ENCODE results near the gene DNHD1. TPM values are rescaled to one million over a fixed set of nuclear protein-coding genes. Genes with fewer than 3 reads are reported as not detected.

Gene DNHD1
- total RNA-seq: 1.0 and 1.2 TPM in 2 replicates

GRCh38 chr11:6497069-6497839 lies at the start of gene DNHD1:
Gene DNHD1 (plus strand): TSS chr11:6497280. CDS start chr11:6498216, 936 bp downstream.
- no peak for DNase-seq (ENCODE audit: low read depth)
- H3K4me3 ChIP-seq (ENCODE audit: low read depth, low read length): no peak within 1 kb of the TSS
- TF ChIP-seq CTCF (conservative IDR thresholded peaks at IDR 0.05; ENCODE audit: low read depth, low read length): no peak

GRCh38 chr11:6448574-6448973 lies 48.5 kb upstream of the DNHD1 start:
- DNase-seq (ENCODE audit: low read depth): no peak
- no peak for TF ChIP-seq CTCF (conservative IDR thresholded peaks at IDR 0.05; ENCODE audit: low read depth, low read length)
- H3K4me3 ChIP-seq (ENCODE audit: low read depth, low read length): no peak overlapping the region

GRCh38 chr11:6452219-6452618 lies 44.9 kb upstream of the DNHD1 start:
- DNase-seq (ENCODE audit: low read depth): no peak
- no peak overlapping the region for H3K4me3 ChIP-seq (ENCODE audit: low read depth, low read length)
- no peak for TF ChIP-seq CTCF (conservative IDR thresholded peaks at IDR 0.05; ENCODE audit: low read depth, low read length)

- no peak overlapping the region for H3K4me3 ChIP-seq (ENCODE audit: low read depth, low read length)
Observed at GRCh38 chr11:6453152-6453551, 43.9 kb upstream of the DNHD1 start.

GRCh38 chr11:6455070-6455469 lies 42.0 kb upstream of the DNHD1 start:
- TF ChIP-seq CTCF (conservative IDR thresholded peaks at IDR 0.05; ENCODE audit: low read depth, low read length): no peak
- H3K4me3 ChIP-seq (ENCODE audit: low read depth, low read length): no peak overlapping the region
- no peak for DNase-seq (ENCODE audit: low read depth)

More at GRCh38 chr11:6453152-6453551, 43.9 kb upstream of the DNHD1 start:
- no peak for DNase-seq (ENCODE audit: low read depth)
- no peak for TF ChIP-seq CTCF (conservative IDR thresholded peaks at IDR 0.05; ENCODE audit: low read depth, low read length)

GRCh38 chr11:6456361-6457073 lies 40.6 kb upstream of the DNHD1 start:
- TF ChIP-seq CTCF (conservative IDR thresholded peaks at IDR 0.05; ENCODE audit: low read depth, low read length): no peak
- DNase-seq (ENCODE audit: low read depth): no peak
- no peak overlapping the region for H3K4me3 ChIP-seq (ENCODE audit: low read depth, low read length)
